ENCODE results near the gene HOXA5.

HOXA5 gene

GRCh38 chr7:27143023-27143949, at the start of gene HOXA5:
TSS of gene HOXA5 (minus strand) at chr7:27143681. CDS start at chr7:27143607, 74 bp downstream.
- ChIA-PET POLR2A (ENCODE audit: low non-redundant PET) (interaction anchor here (0.6 to 1.0 kb wide), 2 partner anchors 22 to 23 kb away, joined by 3 read pairs; no protein-coding TSS in a partner anchor), CTCF (interaction anchor here (0.5 to 3.7 kb wide), 29 partner anchors 12 to 1251 kb away, joined by 3 to 34 read pairs (median 4); partner anchors contain the start of genes HOXA1 and HOXA7)
- DNase-seq (ENCODE audit: low spot score) = peak; percentile 98
- H3K27ac ChIP-seq = peak within 1 kb of the TSS; percentile 90
- TF ChIP-seq CTCF (conservative IDR thresholded peaks at IDR 0.05; ENCODE audit: low read depth) = peak; percentile 99

- DNase-seq (ENCODE audit: low spot score) = no peak
- ChIA-PET POLR2A (ENCODE audit: low non-redundant PET) (no interaction called here), CTCF (interaction anchor here (0.7 kb wide), 1 partner anchor 503 kb away, joined by 4 read pairs; no protein-coding TSS in a partner anchor)
- peak overlapping the region; percentile 90 for H3K27ac ChIP-seq
- TF ChIP-seq CTCF (conservative IDR thresholded peaks at IDR 0.05; ENCODE audit: low read depth) = no peak
Observed at GRCh38 chr7:27192546-27193334, 49.3 kb upstream of the HOXA5 start.

- no peak for DNase-seq (ENCODE audit: low spot score)
- ChIA-PET CTCF (interaction anchor here (0.6 to 0.7 kb wide), 2 partner anchors 502 to 575 kb away, joined by 4 read pairs; no protein-coding TSS in a partner anchor), POLR2A (ENCODE audit: low non-redundant PET) (no interaction called here)
- TF ChIP-seq CTCF (conservative IDR thresholded peaks at IDR 0.05; ENCODE audit: low read depth) = no peak
- H3K27ac ChIP-seq = peak overlapping the region; percentile 90
Observed at GRCh38 chr7:27191833-27192545, 48.5 kb upstream of the HOXA5 start.

GRCh38 chr7:27191161-27191731, 47.8 kb upstream of the HOXA5 start:
- POLR2A ChIA-PET (ENCODE audit: low non-redundant PET) = no interaction called here
- CTCF ChIA-PET = interaction anchor here (0.6 kb wide), 1 partner anchor 575 kb away, joined by 4 read pairs; no protein-coding TSS in a partner anchor
- no peak for TF ChIP-seq CTCF (conservative IDR thresholded peaks at IDR 0.05; ENCODE audit: low read depth)
- DNase-seq (ENCODE audit: low spot score) = no peak
- peak overlapping the region; percentile 90 for H3K27ac ChIP-seq

GRCh38 chr7:27189997-27190748, 46.7 kb upstream of the HOXA5 start:
- CTCF ChIA-PET = interaction anchor here (0.6 to 2.0 kb wide), 2 partner anchors 10 to 409 kb away, joined by 7 to 10 read pairs; no protein-coding TSS in a partner anchor
- peak overlapping the region; percentile 88 for H3K27ac ChIP-seq
- no peak for TF ChIP-seq CTCF (conservative IDR thresholded peaks at IDR 0.05; ENCODE audit: low read depth)
- DNase-seq (ENCODE audit: low spot score) = no peak
- POLR2A ChIA-PET (ENCODE audit: low non-redundant PET) = no interaction called here

All from RWPE1 (cell line).